ENCODE data around the gene AMFR. TPM values are rescaled to one million over a fixed set of nuclear protein-coding genes. Genes with fewer than 3 reads are reported as not detected.

AMFR gene
- total RNA-seq, 1 donor from 2014 or later = 57.1 TPM

- intact Hi-C loops (cut with micrococcal nuclease) = no loop called here
Observed at GRCh38 chr16:56314244-56314850, 111.0 kb downstream of the AMFR start.

- intact Hi-C loops (cut with micrococcal nuclease) = no loop called here
Observed at GRCh38 chr16:56312556-56312955, 112.8 kb downstream of the AMFR start.

DNA sequence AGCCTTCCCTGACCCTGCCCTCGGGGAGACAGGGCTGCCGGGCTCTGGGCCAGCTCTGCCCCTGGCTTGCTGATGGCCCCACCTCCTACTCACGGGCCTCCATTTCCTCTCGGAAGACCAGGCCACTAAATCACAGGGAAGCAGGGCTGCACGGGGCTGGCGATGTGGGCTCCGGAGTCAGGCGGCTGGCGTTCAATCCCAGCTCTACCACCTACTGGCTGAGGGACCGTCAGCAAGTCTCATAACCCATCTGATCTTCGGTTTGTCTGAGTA is 113.4 kb downstream of the AMFR start:
- intact Hi-C loops (cut with micrococcal nuclease) = no loop called here

Other genes starting within 250 kb of the AMFR start
- gene GNAO1, start 234.1 kb downstream of the AMFR start, total RNA-seq = 1.8 and 2.1 TPM in 2 replicates
- 224 and 230 TPM in 2 replicates for gene NUDT21, start 25.8 kb upstream of the AMFR start, total RNA-seq
- gene OGFOD1, start 26.0 kb upstream of the AMFR start, total RNA-seq = 50.6 TPM in 2 replicates
- gene BBS2, start 94.5 kb upstream of the AMFR start, total RNA-seq = 12.5 and 15.8 TPM in 2 replicates
- not detected in 2 replicates for gene MT4, start 139.5 kb upstream of the AMFR start, total RNA-seq
- 3.4 and 4.9 TPM in 2 replicates for gene MT3, start 164.0 kb upstream of the AMFR start, total RNA-seq
- 282 and 285 TPM in 2 replicates for gene MT2A, start 183.0 kb upstream of the AMFR start, total RNA-seq
- 169 and 187 TPM in 2 replicates for gene MT1E, start 200.2 kb upstream of the AMFR start, total RNA-seq
- gene MT1M, start 207.1 kb upstream of the AMFR start, total RNA-seq = 0.45 TPM in 1 of 2 replicates, not detected in the other
- 0.57 and 0.82 TPM in 2 replicates for gene MT1A, start 213.1 kb upstream of the AMFR start, total RNA-seq
- gene MT1B, start 226.3 kb upstream of the AMFR start, total RNA-seq = not detected in 2 replicates
- gene MT1F, start 232.4 kb upstream of the AMFR start, total RNA-seq = 18.5 and 24.1 TPM in 2 replicates
- gene MT1G, start 242.5 kb upstream of the AMFR start, total RNA-seq = 27.6 and 30.1 TPM in 2 replicates
- 1.7 and 4.8 TPM in 2 replicates for gene MT1H, start 244.3 kb upstream of the AMFR start, total RNA-seq

Measured in T-helper 2 cell treated with Interferon-gamma antibody and Interleukin-4, amounts not matched to agents 100 ng/mL and 5 ng/mL, for 36 hours (primary cell).